Progenitor cell of endocrine pancreas (in vitro differentiated cells): ENCODE measurements around the gene MACROD2. TPM values are rescaled to one million over a fixed set of nuclear protein-coding genes. Genes with fewer than 3 reads are reported as not detected.

Source experiments
- DNase-seq: peaks from one replicate; pipeline ENCODE4 v3.0.0; 2021; ENCODE audit warnings: low spot score; ENCODE audit not compliant: unreplicated experiment
- H3K27ac Mint-ChIP-seq: 2 replicates; pipeline ENCODE4 v1.8.0; 2021; ENCODE audit warnings: mild to moderate bottlenecking, moderate library complexity, mixed read lengths
- H3K27me3 Mint-ChIP-seq: 2 replicates; pipeline ENCODE4 v1.8.0; 2021; ENCODE audit warnings: mixed read lengths
- H3K36me3 Mint-ChIP-seq: 2 replicates; pipeline ENCODE4 v1.8.0; 2022; ENCODE audit warnings: mixed read lengths; ENCODE audit not compliant: insufficient read depth
- H3K4me1 Mint-ChIP-seq: 2 replicates; pipeline ENCODE4 v1.8.0; 2021; ENCODE audit warnings: low read depth, mixed read lengths
- H3K4me3 Mint-ChIP-seq: 2 replicates; pipeline ENCODE4 v1.8.0; 2021; ENCODE audit warnings: low read depth, mild to moderate bottlenecking, moderate library complexity, mixed read lengths
- H3K9me3 Mint-ChIP-seq: 2 replicates; pipeline ENCODE4 v1.8.0; 2021; ENCODE audit warnings: low read depth, mixed read lengths
- CTCF ChIP-seq: fragments of 200-600 bp; sonication (generic); IDR thresholded peaks from one replicate; pipeline ENCODE4 v1.5.0; 2021; ENCODE audit warnings: antibody characterized with exemption, mild to moderate bottlenecking; ENCODE audit not compliant: unreplicated experiment
- total RNA-seq: library from RNA; stranded (reverse); gene quantifications from 2 replicates; pipeline ENCODE4 v1.2.1, GENCODE V29; 2021

The MACROD2 gene
- total RNA-seq, 1 donor from 2014 or later = 7.6 TPM

GRCh38 chr20:14342918-14343317 lies 347.6 kb downstream of the MACROD2 start:
- no peak for TF ChIP-seq CTCF
- Mint-ChIP-seq H3K27ac (no peak overlapping the region), H3K27me3 (peaks cover 6% of the 10 kb centered on the region), H3K4me3 (no peak overlapping the region), H3K36me3 (no peaks in the 10 kb centered on the region), H3K9me3 (peaks cover 4% of the 10 kb centered on the region), H3K4me1 (peaks cover 37% of the 10 kb centered on the region)
- no peak for DNase-seq

GRCh38 chr20:14343491-14344065 lies 348.3 kb downstream of the MACROD2 start:
- Mint-ChIP-seq H3K27ac (no peak overlapping the region), H3K4me3 (no peak overlapping the region), H3K4me1 (peaks cover 36% of the 10 kb centered on the region)

GRCh38 chr20:14344746-14345145 lies 349.4 kb downstream of the MACROD2 start:
- Mint-ChIP-seq H3K9me3 (peaks cover 4% of the 10 kb centered on the region), H3K4me3 (no peak overlapping the region), H3K36me3 (no peaks in the 10 kb centered on the region), H3K4me1 (peaks cover 26% of the 10 kb centered on the region), H3K27me3 (peaks cover 6% of the 10 kb centered on the region), H3K27ac (peak overlapping the region; percentile 54)
- no peak for DNase-seq
- TF ChIP-seq CTCF = no peak

More at GRCh38 chr20:14343491-14344065, 348.3 kb downstream of the MACROD2 start:
- no peak for DNase-seq
- Mint-ChIP-seq H3K27me3 (peaks cover 6% of the 10 kb centered on the region), H3K36me3 (no peaks in the 10 kb centered on the region), H3K9me3 (peaks cover 4% of the 10 kb centered on the region)
- TF ChIP-seq CTCF = no peak

- H3K9me3 Mint-ChIP-seq = peaks cover 13% of the 10 kb centered on the region
- H3K36me3 Mint-ChIP-seq = no peaks in the 10 kb centered on the region
- no peak overlapping the region for H3K27ac Mint-ChIP-seq
- H3K27me3 Mint-ChIP-seq = no peaks in the 10 kb centered on the region
- H3K4me3 Mint-ChIP-seq = no peak overlapping the region
- no peak for TF ChIP-seq CTCF
- no peak for DNase-seq
- H3K4me1 Mint-ChIP-seq = no peaks in the 10 kb centered on the region
These were observed 360.5 kb downstream of the MACROD2 start for GRCh38 chr20:14355791-14356190.

GRCh38 chr20:14360416-14360815 lies 365.1 kb downstream of the MACROD2 start:
- H3K4me3 Mint-ChIP-seq = no peak overlapping the region
- H3K27ac Mint-ChIP-seq = no peak overlapping the region
- no peak for TF ChIP-seq CTCF
- DNase-seq = no peak
- peaks cover 10% of the 10 kb centered on the region for H3K9me3 Mint-ChIP-seq
- peaks cover 5% of the 10 kb centered on the region for H3K4me1 Mint-ChIP-seq
- peaks cover 3% of the 10 kb centered on the region for H3K36me3 Mint-ChIP-seq
- H3K27me3 Mint-ChIP-seq = no peaks in the 10 kb centered on the region
